CD1c-positive myeloid dendritic cell (primary cell): ENCODE results near the gene LRRK2.

Experiments
- DNase-seq: peaks from one replicate; pipeline ENCODE4 v3.0.0-alpha.2; 2016; ENCODE audit errors: extremely low spot score

Gene LRRK2

DNA sequence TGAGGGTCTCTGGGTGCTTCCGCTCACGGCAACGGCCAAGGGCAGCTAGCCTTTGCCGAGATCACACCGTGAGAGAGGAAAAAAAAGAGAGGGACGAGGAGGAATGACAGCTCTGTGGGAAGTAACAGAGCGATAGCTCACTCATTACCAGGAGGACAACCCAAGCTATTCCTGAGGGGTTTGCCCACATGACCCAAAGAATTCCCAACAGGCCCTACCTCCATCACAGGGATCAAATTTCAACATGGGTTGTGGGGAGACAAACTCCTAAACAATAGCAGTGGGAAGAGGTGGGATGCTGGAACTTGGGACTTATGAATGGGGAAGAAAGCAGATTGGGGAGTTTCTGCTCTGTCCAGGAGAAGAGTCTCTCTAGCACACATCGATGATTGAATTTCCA is 180.6 kb downstream of the LRRK2 start:
- no peak for DNase-seq
